ENCODE results near the gene RBM33. TPM values are rescaled to one million over a fixed set of nuclear protein-coding genes. Genes with fewer than 3 reads are reported as not detected.

RBM33 gene
- total and polyA plus RNA-seq, 9 of the 15 experiments (the other 6 are each of a cell fraction or from before 2014, with no cell fraction given) = 4.4 to 80.7 (median 27.3) TPM

- Histone ChIP-seq H4K20me1 (replicated peaks; ENCODE audit: control insufficient read depth, insufficient read depth, low read length) (peaks cover 4% of the 10 kb centered on the region; the same call in 1 of the 2 replicates), H2AFZ (ENCODE audit: low read depth, low read length) (no peak overlapping the region), H3K9ac (ENCODE audit: insufficient read depth in 1 of 2, low read depth in 2 of 2, low read length in 2 of 2) (no peak overlapping the region), H3K27me3 (ENCODE audit: control insufficient read depth in 2 of 2, insufficient read depth in 2 of 2, low read length in 2 of 2) (no peaks in the 10 kb centered on the region), H3K79me2 (ENCODE audit: control insufficient read depth, insufficient read depth, low read length) (peaks cover 98% of the 10 kb centered on the region), H3K4me1 (replicated peaks in 1 of 2; ENCODE audit: control insufficient read depth in 2 of 2, insufficient read depth in 2 of 2, low read length in 2 of 2) (peaks cover 6 to 15% of the 10 kb centered on the region in 2 experiments; a peak in 4 of 5 replicates), H3K27ac (ENCODE audit: extremely low read depth, low read depth, low read length) (no peak overlapping the region), H3K36me3 (ENCODE audit: control insufficient read depth, insufficient read depth, low read length) (peaks cover 46% of the 10 kb centered on the region), H3K4me2 (ENCODE audit: insufficient read depth, low read length) (no peak overlapping the region), H3K9me3 (replicated peaks; ENCODE audit: control insufficient read depth, insufficient read depth, low read depth, low read length) (peaks cover 22% of the 10 kb centered on the region), H3K4me3 (no peak overlapping the region), H3K9me1 (ENCODE audit: control insufficient read depth, insufficient read depth, low read length) (no peaks in the 10 kb centered on the region)
- FAIRE-seq (no peak), DNase-seq (ENCODE audit: extremely low read depth in 1 of 4, low spot score in 3 of 4) (no peak), ATAC-seq (no peak)
- no TSS peak for BruUV-seq (replicated peaks)
- ChIA-PET CTCF (ENCODE audit: low intra/inter-chr PET ratio) (no interaction called here), POLR2A (no interaction called here)
- 94% methylated on average over 2 of the region's 2 CpGs for WGBS (ENCODE audit: insufficient coverage, low coverage, missing lambda C conversion rate)
- in situ Hi-C loops (cut with MboI) = no loop called here
- TF ChIP-seq UBTF (IDR thresholded peaks at IDR 0.05; ENCODE audit: borderline replicate concordance in 1 of 2, low read depth in 2 of 2, low read length in 2 of 2) (no peak), BMI1 (IDR thresholded peaks at IDR 0.05; ENCODE audit: low read length) (no peak), ZNF184 (CRISPR knock-in tag; IDR thresholded peaks at IDR 0.05) (no peak), ZNF561 (CRISPR knock-in tag; conservative IDR thresholded peaks at IDR 0.05) (no peak), PCBP2 (IDR thresholded peaks at IDR 0.05; ENCODE audit: low read depth, low read length, poor library complexity, severe bottlenecking) (no peak), TEAD2 (tag; IDR thresholded peaks at IDR 0.05) (no peak), ZNF212 (CRISPR knock-in tag; IDR thresholded peaks at IDR 0.05) (no peak), E2F1 (CRISPR knock-in tag; IDR thresholded peaks at IDR 0.05) (no peak), ZEB2 (IDR thresholded peaks at IDR 0.05) (no peak)
- intact Hi-C loops (cut with micrococcal nuclease) = no loop called here
These were observed 3.3 kb downstream of the RBM33 start for GRCh38 chr7:155647734-155648133.

Data from K562 (cell line).